HT1080 (cell line): Measurements from ENCODE around the gene NBAS. TPM values are rescaled to one million over a fixed set of nuclear protein-coding genes. Genes with fewer than 3 reads are reported as not detected.
A peak's percentile ranks its signal among the peaks of the same experiment; 100 is the strongest.
"Not testable (repeated sequence)": the region's sequence is repeated elsewhere in the genome, so short reads cannot be mapped to it uniquely, and the experiment has no call there.

Experiments
- DNase-seq: peaks from one replicate; pipeline ENCODE4 v3.0.0-alpha.2; 2015; ENCODE audit warnings: low read depth
- total RNA-seq: library from RNA; depleted of rRNA; stranded (reverse); fragments of >200 nt; shearing (Covaris generic); gene quantifications from 2 replicates; pipeline ENCODE4 v1.2.3, GENCODE V29; 2014

The NBAS gene
- total RNA-seq, 1 experiment from 2014 or later = 34.2 TPM

DNA sequence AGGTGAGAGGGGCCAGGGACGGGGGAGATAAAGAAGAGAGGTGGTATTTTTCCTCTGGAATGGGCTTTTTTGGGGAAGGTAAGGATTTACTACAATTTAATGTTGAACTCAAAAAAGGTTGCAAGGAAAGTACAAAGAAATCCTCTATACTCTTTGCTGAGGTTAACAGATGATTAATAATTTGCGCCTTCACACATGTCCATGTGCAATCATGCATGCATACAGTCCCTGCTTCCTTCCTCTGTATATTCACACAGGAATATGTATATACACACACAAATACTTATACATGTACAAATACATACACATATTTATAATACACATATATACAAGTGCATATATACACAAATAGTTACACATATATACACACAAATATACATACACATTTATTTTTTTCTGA lies 193.4 kb downstream of the NBAS start:
- DNase-seq = no peak

DNA sequence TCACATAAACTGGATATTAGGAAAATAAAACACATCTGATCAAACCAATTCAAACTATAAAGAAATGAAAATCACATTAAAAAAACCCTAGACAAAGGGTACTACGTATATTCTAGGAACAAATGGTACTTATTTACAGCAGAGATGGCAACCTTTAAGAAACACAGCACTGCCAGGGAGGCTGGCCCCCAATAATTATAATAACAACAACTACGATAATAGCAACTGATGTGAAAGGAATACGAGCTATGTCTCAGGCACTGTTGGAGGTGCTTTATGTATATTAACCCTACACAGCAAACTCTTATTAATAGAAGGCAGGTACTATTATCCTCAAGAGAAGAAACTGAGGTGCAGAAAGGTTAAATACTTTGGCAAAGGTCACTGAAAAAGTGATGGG lies 193.9 kb downstream of the NBAS start:
- no peak for DNase-seq

GRCh38 chr2:15365411-15365810 lies 195.7 kb downstream of the NBAS start:
- DNase-seq = no peak

DNA sequence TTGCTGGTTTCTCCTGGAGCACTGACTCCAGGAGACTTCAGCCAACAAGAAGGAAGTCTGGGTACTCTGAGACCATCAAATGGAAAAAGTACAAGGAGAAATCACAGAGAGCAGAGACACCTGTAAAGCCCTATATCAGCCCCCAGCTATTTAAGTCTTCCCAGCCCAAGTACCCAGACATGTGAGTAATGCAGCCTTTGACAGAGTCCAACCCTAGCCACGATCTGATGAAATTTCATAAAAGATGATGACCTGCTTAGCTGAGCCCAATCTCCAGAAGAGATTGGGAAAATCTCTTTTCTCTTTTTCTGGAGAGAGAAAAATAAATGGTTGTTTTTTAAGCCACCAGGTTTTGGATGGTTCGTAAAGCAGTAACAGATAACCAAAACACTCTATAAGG lies 196.6 kb downstream of the NBAS start:
- DNase-seq = no peak

DNA sequence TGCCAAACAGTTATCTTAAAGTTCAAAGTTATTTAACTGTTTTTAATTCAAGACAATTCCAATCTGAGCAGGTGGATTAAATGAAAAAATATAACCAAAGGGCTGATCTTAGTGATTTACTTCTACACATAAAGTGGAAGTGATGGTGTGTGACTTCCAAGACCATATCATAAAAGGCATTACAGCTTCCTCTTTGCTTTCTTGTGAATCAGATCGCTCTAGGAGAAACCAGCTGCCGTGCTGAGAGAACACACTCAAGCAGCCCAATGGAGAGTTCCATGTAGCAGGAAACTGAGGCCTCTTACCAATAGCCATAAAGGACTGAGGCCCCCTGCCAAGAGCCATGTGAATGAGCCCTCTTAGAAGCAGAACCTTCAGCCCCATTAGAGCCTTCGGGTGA lies 197.4 kb downstream of the NBAS start:
- no peak for DNase-seq

DNA sequence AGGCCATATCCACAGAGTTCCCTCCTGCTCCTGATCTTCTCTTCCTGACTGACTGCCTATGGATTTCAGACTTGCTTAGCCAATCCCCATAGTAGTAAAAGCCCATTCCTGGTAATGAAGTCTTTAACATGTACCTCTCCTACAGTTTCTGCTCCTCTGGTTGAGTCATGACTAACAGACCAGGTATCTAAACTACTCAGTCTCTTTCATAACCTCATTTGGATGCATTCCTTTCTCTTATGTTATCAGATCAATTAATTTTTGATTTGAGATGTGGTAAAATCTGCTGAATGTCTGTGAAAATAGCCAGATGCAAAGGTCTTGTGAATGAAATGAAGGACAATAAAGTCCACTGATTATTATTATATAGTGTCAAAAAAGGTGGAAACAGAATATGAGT lies 198.0 kb downstream of the NBAS start:
- DNase-seq = peak; percentile 34

DNA sequence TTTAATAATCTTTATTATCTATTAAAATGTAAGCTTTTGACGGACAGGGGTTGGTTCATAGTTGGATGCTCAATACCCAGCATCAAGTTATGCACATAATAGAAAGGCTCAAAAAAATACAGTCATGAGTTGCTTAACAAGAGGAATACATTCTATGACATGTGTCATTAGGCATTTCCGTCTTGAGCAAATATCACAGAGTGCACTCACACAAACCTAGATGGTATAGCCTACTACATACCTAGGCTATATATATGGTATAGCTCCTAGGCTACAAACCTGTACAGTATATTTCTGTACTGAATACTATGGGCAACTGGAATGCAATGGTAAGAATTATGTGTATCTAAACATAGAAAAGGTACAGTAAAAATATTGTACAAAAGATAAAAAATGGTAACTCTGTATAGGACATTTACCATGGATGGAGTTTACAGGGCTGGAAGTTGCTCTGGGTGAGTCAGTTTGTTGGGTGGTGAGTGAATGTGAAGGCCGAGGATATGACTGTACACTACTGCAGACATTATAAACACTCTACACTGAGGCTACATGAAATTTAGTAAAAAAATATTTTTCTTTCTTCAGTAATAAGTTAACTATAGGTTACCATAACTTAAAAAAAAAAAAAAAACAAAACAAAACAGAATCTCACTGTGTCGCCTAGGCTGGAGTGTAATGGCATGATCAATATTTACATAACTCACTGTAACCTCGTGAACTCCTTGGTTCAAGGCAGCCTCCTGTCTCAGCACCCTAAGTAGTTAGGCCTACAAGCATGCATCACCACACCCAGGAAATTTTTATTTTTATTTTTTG lies 201.2 kb downstream of the NBAS start:
- peak; percentile 93 for DNase-seq

DNA sequence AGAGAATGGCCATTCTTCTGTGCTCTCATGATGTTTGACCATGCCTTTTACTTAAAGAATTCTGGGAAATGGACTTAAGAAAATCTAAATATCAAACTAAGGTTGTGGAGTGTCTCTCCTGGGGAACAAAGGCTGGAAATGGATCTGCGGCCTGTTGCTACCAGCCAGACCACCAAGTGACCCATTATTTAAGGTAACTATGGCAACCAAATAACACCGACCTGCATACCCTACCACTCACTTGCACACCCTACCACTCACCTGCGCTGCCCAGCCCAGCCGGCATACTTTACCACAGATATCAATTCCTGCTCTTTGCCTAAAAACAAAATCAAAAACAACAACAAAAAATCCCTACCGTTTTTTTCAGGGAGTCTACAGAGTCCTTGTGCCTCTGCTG lies 203.2 kb downstream of the NBAS start:
- no peak for DNase-seq

DNA sequence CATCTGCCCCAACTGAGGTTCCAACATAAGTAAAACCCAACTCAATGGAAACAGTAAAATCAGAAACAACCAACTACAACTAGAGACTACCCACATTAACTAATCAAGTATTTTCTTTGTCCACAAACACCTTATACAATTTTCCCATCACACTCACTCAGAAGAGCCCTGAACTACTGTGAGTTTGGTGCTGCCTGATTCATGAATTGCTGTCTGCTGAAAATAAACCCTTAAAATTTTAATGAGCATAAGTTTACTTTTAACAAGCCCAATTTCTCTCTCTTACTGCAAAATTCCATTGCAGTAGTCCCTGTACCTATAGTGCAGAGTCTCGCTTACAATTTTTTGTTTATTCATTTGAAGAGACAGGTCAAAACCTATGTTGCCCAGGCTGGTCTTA lies 203.9 kb downstream of the NBAS start:
- no peak for DNase-seq

- no peak for DNase-seq
Observed at GRCh38 chr2:15355386-15355785, 205.7 kb downstream of the NBAS start.

- no peak for DNase-seq
Observed at GRCh38 chr2:15354596-15355366, 206.4 kb downstream of the NBAS start.

- no peak for DNase-seq
Observed at GRCh38 chr2:15352363-15352762, 208.8 kb downstream of the NBAS start.

GRCh38 chr2:15348636-15349035 lies 212.5 kb downstream of the NBAS start:
- DNase-seq = no peak

- no peak for DNase-seq
Observed at GRCh38 chr2:15348045-15348444, 213.1 kb downstream of the NBAS start.

GRCh38 chr2:15346624-15347023 lies 214.5 kb downstream of the NBAS start:
- no peak for DNase-seq

- DNase-seq = peak; percentile 60
Observed at GRCh38 chr2:15337996-15338666, 223.0 kb downstream of the NBAS start.

DNA sequence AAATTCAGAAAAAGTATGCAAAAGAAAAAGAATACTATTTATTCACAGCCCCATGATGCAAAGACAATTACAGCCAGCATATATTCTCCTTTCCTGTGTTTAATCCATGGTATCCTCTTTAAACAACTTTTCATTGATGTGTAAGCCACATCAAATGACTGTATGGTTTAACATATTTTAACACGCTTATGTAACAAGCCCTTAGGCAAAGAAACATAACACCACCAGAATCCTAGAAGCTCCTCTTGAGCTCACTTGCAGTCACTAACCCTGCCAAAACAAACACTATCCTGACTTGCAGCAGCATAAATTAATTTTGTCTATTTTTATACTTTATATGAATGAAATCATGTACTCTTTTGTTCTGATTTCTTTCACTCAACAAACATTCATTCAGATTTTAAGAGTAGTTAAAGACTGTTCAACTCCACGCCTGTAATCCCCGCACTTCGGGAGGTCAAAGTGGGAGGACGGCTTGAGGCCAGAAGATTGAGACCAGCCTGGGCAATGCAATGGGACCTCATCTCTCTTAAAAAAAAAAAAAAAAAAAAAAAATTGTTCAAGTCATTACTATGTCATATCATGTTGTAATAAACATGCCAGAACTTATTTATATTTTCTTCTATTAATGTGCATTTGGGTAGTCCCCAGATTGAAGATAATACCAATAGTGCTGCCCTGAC lies 226.3 kb downstream of the NBAS start:
- DNase-seq = peak; percentile 8

DNA sequence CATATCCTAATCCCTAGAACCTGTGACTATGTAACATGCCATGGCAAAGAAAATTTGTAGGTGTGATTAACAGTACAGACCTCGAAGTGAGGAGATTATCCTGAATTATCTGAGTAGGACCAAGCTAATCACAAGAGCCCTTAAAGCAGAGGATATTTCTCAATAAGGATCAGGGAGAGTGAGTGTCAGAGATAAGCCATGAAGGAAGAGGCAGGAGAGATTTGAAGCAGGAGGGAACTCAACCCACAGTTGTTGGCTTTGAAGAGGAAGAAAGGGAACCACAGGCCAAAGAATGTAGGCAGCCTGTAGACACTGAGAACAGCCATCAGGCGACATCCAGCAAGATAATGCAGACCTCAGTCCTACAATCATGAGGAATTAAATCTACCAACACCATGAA lies 229.3 kb downstream of the NBAS start:
- no peak for DNase-seq

GRCh38 chr2:15325296-15325695 lies 235.8 kb downstream of the NBAS start:
- DNase-seq = no peak

DNA sequence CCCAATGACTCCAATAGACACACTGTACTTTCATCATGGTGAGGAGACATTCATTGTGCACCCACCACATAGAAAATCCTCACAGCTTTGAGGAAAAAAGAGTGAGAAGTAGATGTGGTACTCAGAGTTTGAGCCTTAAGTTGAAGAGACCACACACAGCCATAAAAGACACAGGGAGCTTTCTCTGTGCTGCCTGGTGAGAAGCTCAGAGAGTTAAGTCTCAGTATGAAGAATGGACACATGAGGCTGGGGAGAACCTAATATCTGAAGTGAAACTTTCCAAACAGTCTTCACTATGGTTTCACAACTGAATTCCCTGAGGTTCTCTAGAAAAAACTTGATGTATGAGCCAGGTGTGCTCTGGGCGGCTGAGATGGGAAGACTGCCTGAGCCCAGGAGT lies 237.9 kb downstream of the NBAS start:
- DNase-seq = no peak

GRCh38 chr2:15321481-15321880 lies 239.7 kb downstream of the NBAS start:
- DNase-seq = not testable (repeated sequence)

DNA sequence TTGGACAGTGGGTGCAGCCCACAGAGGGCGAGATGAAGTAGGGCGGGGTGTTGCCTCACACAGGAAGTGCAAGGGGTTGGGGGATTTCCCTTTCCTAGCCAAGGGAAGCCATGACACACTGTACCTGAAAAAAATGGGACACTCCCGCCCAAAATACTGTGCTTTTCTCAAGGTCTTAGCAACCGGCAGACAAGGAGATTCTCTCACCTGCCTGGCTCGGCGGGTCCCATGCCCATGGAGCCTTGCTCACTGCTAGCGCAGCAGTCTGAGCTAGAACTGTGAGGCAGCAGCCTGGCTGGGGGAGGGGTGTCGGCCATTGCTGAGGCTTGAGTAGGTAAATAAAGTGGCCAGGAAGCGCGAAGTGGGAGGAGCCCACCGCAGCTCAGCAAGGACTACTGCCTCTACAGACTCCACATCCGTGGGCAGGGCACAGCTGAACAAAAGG lies 244.7 kb downstream of the NBAS start:
- DNase-seq = no peak
